ENCODE results near the gene SVEP1. TPM values are rescaled to one million over a fixed set of nuclear protein-coding genes. Genes with fewer than 3 reads are reported as not detected.

Gene SVEP1
- total RNA-seq, 1 donor from 2014 or later = 41.8 TPM

- H3K36me3 ChIP-seq = no peaks in the 10 kb centered on the region
- no peak overlapping the region for H3K4me3 ChIP-seq
- no peaks in the 10 kb centered on the region for H3K4me1 ChIP-seq
- no peak for TF ChIP-seq CTCF (IDR thresholded peaks at IDR 0.05)
- no peaks in the 10 kb centered on the region for H3K27me3 ChIP-seq
- H3K27ac ChIP-seq = no peak overlapping the region
- no peaks in the 10 kb centered on the region for H3K9me3 ChIP-seq
- no peak for DNase-seq (ENCODE audit: low spot score in 2 of 2)
- intact Hi-C loops (cut with DNase I) = no loop called here
Observed at GRCh38 chr9:110602281-110602680, 22.7 kb upstream of the SVEP1 start.

- TF ChIP-seq CTCF (IDR thresholded peaks at IDR 0.05) = no peak
- Histone ChIP-seq H3K27me3 (no peaks in the 10 kb centered on the region), H3K4me3 (no peak overlapping the region), H3K36me3 (no peaks in the 10 kb centered on the region), H3K4me1 (no peaks in the 10 kb centered on the region), H3K27ac (no peak overlapping the region), H3K9me3 (no peaks in the 10 kb centered on the region)
- DNase-seq (ENCODE audit: low spot score in 2 of 2) = no peak
- intact Hi-C loops (cut with DNase I) = no loop called here
Observed at GRCh38 chr9:110601098-110601497, 21.6 kb upstream of the SVEP1 start.

- intact Hi-C loops (cut with DNase I) = no loop called here
- Histone ChIP-seq H3K36me3 (no peaks in the 10 kb centered on the region), H3K9me3 (no peaks in the 10 kb centered on the region), H3K4me3 (no peak overlapping the region), H3K4me1 (no peaks in the 10 kb centered on the region), H3K27me3 (no peaks in the 10 kb centered on the region), H3K27ac (no peak overlapping the region)
- DNase-seq (ENCODE audit: low spot score in 2 of 2) = no peak
- TF ChIP-seq CTCF (IDR thresholded peaks at IDR 0.05) = no peak
Observed at GRCh38 chr9:110599468-110599867, 19.9 kb upstream of the SVEP1 start.

- Histone ChIP-seq H3K27me3 (no peaks in the 10 kb centered on the region), H3K4me1 (no peaks in the 10 kb centered on the region), H3K9me3 (peaks cover 0 to 2% of the 10 kb centered on the region in 2 donors), H3K4me3 (no peak overlapping the region), H3K36me3 (no peaks in the 10 kb centered on the region), H3K27ac (no peak overlapping the region)
- intact Hi-C loops (cut with DNase I) = no loop called here
- no peak for TF ChIP-seq CTCF (IDR thresholded peaks at IDR 0.05)
- DNase-seq (ENCODE audit: low spot score in 2 of 2) = no peak
Observed at GRCh38 chr9:110592044-110592830, 12.7 kb upstream of the SVEP1 start.

GRCh38 chr9:110591526-110591925 is 12.0 kb upstream of the SVEP1 start:
- intact Hi-C loops (cut with DNase I) = no loop called here
- DNase-seq (ENCODE audit: low spot score in 2 of 2) = no peak

More at GRCh38 chr9:110591526-110591925, 12.0 kb upstream of the SVEP1 start:
- H3K9me3 ChIP-seq = peaks cover 0 to 6% of the 10 kb centered on the region in 2 donors
- H3K27me3 ChIP-seq = no peaks in the 10 kb centered on the region
- H3K4me3 ChIP-seq = no peak overlapping the region
- no peak for TF ChIP-seq CTCF (IDR thresholded peaks at IDR 0.05)
- H3K4me1 ChIP-seq = no peaks in the 10 kb centered on the region
- no peaks in the 10 kb centered on the region for H3K36me3 ChIP-seq
- H3K27ac ChIP-seq = no peak overlapping the region
